GM19395 (cell line): ENCODE data around the gene CPT1C.

Experiments
- ATAC-seq: cut with Tn5 transposase; IDR thresholded peaks from one replicate; pipeline ENCODE4 v1.9.1; 2021; ENCODE audit warnings: mild to moderate bottlenecking, moderate library complexity; ENCODE audit not compliant: unreplicated experiment

The CPT1C gene

GRCh38 chr19:49680421-49681351, 10.2 kb upstream of the CPT1C start:
- ATAC-seq, result no peak

- no peak for ATAC-seq
These were observed 9.1 kb upstream of the CPT1C start for GRCh38 chr19:49681830-49682229.

- no peak for ATAC-seq
These were observed 8.6 kb upstream of the CPT1C start for GRCh38 chr19:49682274-49682673.

GRCh38 chr19:49683814-49684250, 7.1 kb upstream of the CPT1C start:
- no peak for ATAC-seq

GRCh38 chr19:49684251-49684982, 6.5 kb upstream of the CPT1C start:
- ATAC-seq, result no peak

GRCh38 chr19:49684983-49685553, 5.8 kb upstream of the CPT1C start:
- ATAC-seq, result no peak

GRCh38 chr19:49685845-49686332, 5.0 kb upstream of the CPT1C start:
- no peak for ATAC-seq

GRCh38 chr19:49686503-49687088, 4.3 kb upstream of the CPT1C start:
- ATAC-seq, result no peak

GRCh38 chr19:49687150-49687549, 3.8 kb upstream of the CPT1C start:
- no peak for ATAC-seq

GRCh38 chr19:49687566-49688316, 3.2 kb upstream of the CPT1C start:
- no peak for ATAC-seq

GRCh38 chr19:49688531-49689132, 2.3 kb upstream of the CPT1C start:
- ATAC-seq, result no peak

- ATAC-seq, result no peak
These were observed 1.5 kb upstream of the CPT1C start, which contains the start of gene ADM5 for GRCh38 chr19:49689133-49690078. ADM5 (plus strand) TSS chr19:49689594; CDS start chr19:49689838, 244 bp downstream.

GRCh38 chr19:49690079-49690655, 749 bp upstream of the CPT1C start:
- no peak for ATAC-seq

- ATAC-seq, result no peak
These were observed 579 bp downstream of the CPT1C start for GRCh38 chr19:49691243-49692146.

- ATAC-seq, result no peak
These were observed 1.2 kb downstream of the CPT1C start for GRCh38 chr19:49692147-49692506.

GRCh38 chr19:49696115-49696514, 5.2 kb downstream of the CPT1C start:
- no peak for ATAC-seq

- ATAC-seq, result no peak
These were observed 5.9 kb downstream of the CPT1C start for GRCh38 chr19:49696865-49697264.
